SK-N-MC (cell line): Measurements from ENCODE around the gene GH2.
"Not testable (repeated sequence)": the region's sequence is repeated elsewhere in the genome, so short reads cannot be mapped to it uniquely, and the experiment has no call there.

Experiments
- EZH2 ChIP-seq: fragments of 200-600 bp; sonication (generic); IDR thresholded peaks from one replicate; pipeline ENCODE4 v1.6.1; 2017; ENCODE audit warnings: antibody characterized with exemption
- POLR2AphosphoS5 ChIP-seq: IDR thresholded peaks from 2 replicates; pipeline ENCODE4 v1.6.1; 2012; ENCODE audit warnings: mild to moderate bottlenecking, low read depth, low read length, borderline replicate concordance

DNA sequence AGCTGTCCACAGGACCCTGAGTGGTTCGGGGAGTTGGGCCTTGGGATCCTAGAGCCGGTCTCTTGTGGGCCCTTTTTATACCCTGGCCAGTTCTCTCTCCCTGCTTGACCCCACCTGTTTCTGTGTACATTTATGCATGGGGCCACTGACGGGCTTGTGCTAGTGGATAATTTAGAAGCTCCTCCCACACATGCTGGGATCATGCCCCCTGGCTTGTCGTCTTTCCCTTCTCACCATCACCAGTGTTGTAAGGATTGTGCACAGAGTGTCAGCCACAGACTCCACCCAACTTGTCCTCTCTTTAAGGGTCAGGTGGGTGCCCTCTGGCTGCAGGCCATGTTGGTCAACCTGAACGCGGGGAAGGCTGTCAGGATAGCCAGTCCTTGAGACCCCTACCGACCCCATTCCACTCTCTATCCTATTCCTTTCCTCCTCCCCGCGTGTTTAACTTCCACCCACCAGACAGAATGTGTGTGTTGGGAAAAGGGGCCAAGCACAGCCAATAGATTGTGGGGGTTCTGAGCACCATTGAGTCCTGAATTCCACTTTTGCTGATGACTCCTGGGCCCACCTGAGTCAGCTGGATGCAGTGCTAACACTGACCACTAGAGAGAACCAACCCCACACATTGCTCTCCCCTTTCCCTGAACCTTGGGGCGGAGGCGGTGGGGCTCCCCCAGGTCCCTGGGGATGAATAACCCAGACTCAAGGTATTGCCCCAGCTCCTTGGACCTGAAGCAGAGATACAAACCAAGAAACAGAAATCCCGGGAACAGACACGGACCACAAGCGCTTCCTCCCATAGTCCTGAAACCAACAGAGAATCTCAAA is 15.0 kb upstream of the GH2 start, which contains the start of gene CSH1:
- not testable (repeated sequence) for TF ChIP-seq POLR2AphosphoS5, EZH2
